Tibial nerve (tissue), 3 donors: ENCODE measurements around the gene CENPO.

ENCODE experiments used
- POLR2A ChIP-seq, 2 donors: fragments of 450-650 bp; IDR thresholded peaks; one replicate each; pipeline ENCODE4 v1.6.1; 2017; ENCODE audit warnings: antibody characterized with exemption in 2 of 2, mild to moderate bottlenecking in 2 of 2, moderate library complexity in 2 of 2
- TF ChIP-seq, protein P1 (sequence below), 5 experiments: fragments of 200-600 bp in 3 of 5; fragments of 450-650 bp in 2 of 5; sonication (generic) in 3 of 5; IDR thresholded peaks; one replicate each; pipeline ENCODE4 v1.5.1; 2016 to 2019; ENCODE audit warnings: antibody characterized with exemption in 5 of 5, mild to moderate bottlenecking in 3 of 5, moderate library complexity in 2 of 5

GRCh38 chr2:24747299-24747698 lies 45.9 kb upstream of the CENPO start:
- TF ChIP-seq, protein P1, sequence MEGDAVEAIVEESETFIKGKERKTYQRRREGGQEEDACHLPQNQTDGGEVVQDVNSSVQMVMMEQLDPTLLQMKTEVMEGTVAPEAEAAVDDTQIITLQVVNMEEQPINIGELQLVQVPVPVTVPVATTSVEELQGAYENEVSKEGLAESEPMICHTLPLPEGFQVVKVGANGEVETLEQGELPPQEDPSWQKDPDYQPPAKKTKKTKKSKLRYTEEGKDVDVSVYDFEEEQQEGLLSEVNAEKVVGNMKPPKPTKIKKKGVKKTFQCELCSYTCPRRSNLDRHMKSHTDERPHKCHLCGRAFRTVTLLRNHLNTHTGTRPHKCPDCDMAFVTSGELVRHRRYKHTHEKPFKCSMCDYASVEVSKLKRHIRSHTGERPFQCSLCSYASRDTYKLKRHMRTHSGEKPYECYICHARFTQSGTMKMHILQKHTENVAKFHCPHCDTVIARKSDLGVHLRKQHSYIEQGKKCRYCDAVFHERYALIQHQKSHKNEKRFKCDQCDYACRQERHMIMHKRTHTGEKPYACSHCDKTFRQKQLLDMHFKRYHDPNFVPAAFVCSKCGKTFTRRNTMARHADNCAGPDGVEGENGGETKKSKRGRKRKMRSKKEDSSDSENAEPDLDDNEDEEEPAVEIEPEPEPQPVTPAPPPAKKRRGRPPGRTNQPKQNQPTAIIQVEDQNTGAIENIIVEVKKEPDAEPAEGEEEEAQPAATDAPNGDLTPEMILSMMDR (IDR thresholded peaks at IDR 0.05) = no peak
- TF ChIP-seq POLR2A (IDR thresholded peaks at IDR 0.05) = no peak
